Uterus (tissue), 4 donors: ENCODE measurements around the gene ESX1. TPM values are rescaled to one million over a fixed set of nuclear protein-coding genes. Genes with fewer than 3 reads are reported as not detected.

Experiments used
- DNase-seq, 2 donors: peaks; one replicate each; pipeline ENCODE4 v3.0.0-alpha.2; 2019 to 2020
- H3K27ac ChIP-seq, 2 donors: fragments of 200-600 bp; sonication (generic); 1 replicate in 1 of 2; 2 replicates in 1 of 2; pipeline ENCODE4 v1.5.1; 2016 to 2018
- H3K27me3 ChIP-seq, 2 donors: fragments of 200-600 bp; sonication (generic); one replicate each; pipeline ENCODE4 v1.5.1; 2018 to 2019; ENCODE audit warnings: control low read depth in 1 of 2
- H3K36me3 ChIP-seq, 2 donors: fragments of 200-600 bp; sonication (generic); one replicate each; pipeline ENCODE4 v1.5.1; 2019; ENCODE audit warnings: control low read depth in 1 of 2
- H3K4me1 ChIP-seq, 2 donors: fragments of 200-600 bp; sonication (generic); one replicate each; pipeline ENCODE4 v1.5.1; 2018 to 2019; ENCODE audit warnings: control low read depth in 1 of 2
- H3K4me3 ChIP-seq, 2 donors: fragments of 200-600 bp; sonication (generic); 1 replicate in 1 of 2; 2 replicates in 1 of 2; pipeline ENCODE4 v1.5.1; 2018 to 2019; ENCODE audit warnings: mild to moderate bottlenecking in 1 of 2
- H3K9me3 ChIP-seq, 2 donors: fragments of 200-600 bp; sonication (generic); one replicate each; pipeline ENCODE4 v1.5.1; 2019; ENCODE audit warnings: control low read depth in 1 of 2
- POLR2A ChIP-seq, 2 donors: fragments of 450-650 bp; IDR thresholded peaks; one replicate each; pipeline ENCODE4 v1.6.1; 2016; ENCODE audit warnings: antibody characterized with exemption in 2 of 2, mild to moderate bottlenecking in 1 of 2, moderate library complexity in 1 of 2
- intact Hi-C: fragments of 100-400 bp; cut with DNase I; formaldehyde crosslinking; loops from one replicate; pipeline ENCODE4 v1.15.1; 2023; ENCODE audit warnings: low total_unique reads
- total RNA-seq, 4 donors: library from RNA; depleted of rRNA in 3 of 4; stranded (reverse); fragments of >200 nt in 3 of 4; gene quantifications; one replicate each; pipeline versions ENCODE4 v1.1.0 to v1.2.4, GENCODE V29; 2014 to 2023
- TF ChIP-seq, protein P1 (sequence below), 4 experiments: fragments of 200-600 bp in 2 of 4; fragments of 450-650 bp in 2 of 4; sonication (generic) in 2 of 4; IDR thresholded peaks; one replicate each; pipeline ENCODE4 v1.5.1; 2016 to 2019; ENCODE audit warnings: antibody characterized with exemption in 4 of 4, mild to moderate bottlenecking in 2 of 4, moderate library complexity in 1 of 4
- donor health status: DM: yes; HTN: yes; CAD: no.

Gene ESX1
- under 1 TPM in 1 of 4 donors, not detected in 3; 0.21 TPM for total RNA-seq

DNA sequence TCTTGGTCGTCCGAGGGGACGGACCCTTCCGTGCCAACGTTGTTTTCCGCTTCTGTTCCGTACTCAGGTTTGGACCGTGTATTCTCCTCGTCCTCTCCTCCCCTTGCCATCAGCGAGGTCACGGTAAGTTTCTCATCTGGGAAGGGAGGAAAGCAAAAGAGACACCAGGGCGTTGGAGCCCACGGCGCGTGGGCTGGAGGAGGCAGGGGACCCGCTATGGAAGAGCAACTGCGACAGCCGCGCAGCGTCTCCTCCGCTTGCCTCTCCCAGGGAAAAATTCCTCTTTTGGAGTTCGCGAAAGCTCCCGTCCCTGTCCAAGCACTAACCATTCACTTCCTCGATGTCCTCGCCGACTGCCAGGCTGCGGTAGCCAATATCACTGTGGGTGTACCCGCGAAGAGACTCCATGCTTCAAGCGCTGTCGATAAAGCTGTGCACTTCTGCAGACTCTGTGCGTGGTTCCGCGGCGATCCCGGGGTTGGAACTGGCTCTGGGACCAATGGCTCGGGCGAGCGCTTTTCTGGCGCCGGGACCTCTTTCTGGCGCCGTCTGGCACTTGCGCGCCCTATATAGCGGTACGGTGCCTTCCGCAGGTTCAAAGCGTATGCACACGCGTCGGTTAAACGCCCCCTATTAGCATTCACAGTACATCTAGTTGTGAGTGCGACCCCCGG lies at the start of gene ESX1:
TSS of gene ESX1 (minus strand) at position 492 of the 674 bp plus-strand sequence. CDS start at position 408, 84 bp downstream.
- Histone ChIP-seq H3K9me3 (no peaks in the 10 kb centered on the region), H3K4me3 (peak within 1 kb of the TSS in 1 of 2 donors; percentile 21), H3K27me3 (peaks cover 0 to 27% of the 10 kb centered on the region in 2 donors), H3K36me3 (no peaks in the 10 kb centered on the region), H3K4me1 (no peaks in the 10 kb centered on the region), H3K27ac (no peak within 1 kb of the TSS)
- intact Hi-C loops, result no loop called here
- DNase-seq, result no peak
- TF ChIP-seq POLR2A (IDR thresholded peaks at IDR 0.05), result no peak
- TF ChIP-seq, protein P1, sequence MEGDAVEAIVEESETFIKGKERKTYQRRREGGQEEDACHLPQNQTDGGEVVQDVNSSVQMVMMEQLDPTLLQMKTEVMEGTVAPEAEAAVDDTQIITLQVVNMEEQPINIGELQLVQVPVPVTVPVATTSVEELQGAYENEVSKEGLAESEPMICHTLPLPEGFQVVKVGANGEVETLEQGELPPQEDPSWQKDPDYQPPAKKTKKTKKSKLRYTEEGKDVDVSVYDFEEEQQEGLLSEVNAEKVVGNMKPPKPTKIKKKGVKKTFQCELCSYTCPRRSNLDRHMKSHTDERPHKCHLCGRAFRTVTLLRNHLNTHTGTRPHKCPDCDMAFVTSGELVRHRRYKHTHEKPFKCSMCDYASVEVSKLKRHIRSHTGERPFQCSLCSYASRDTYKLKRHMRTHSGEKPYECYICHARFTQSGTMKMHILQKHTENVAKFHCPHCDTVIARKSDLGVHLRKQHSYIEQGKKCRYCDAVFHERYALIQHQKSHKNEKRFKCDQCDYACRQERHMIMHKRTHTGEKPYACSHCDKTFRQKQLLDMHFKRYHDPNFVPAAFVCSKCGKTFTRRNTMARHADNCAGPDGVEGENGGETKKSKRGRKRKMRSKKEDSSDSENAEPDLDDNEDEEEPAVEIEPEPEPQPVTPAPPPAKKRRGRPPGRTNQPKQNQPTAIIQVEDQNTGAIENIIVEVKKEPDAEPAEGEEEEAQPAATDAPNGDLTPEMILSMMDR (IDR thresholded peaks at IDR 0.05), result no peak

DNA sequence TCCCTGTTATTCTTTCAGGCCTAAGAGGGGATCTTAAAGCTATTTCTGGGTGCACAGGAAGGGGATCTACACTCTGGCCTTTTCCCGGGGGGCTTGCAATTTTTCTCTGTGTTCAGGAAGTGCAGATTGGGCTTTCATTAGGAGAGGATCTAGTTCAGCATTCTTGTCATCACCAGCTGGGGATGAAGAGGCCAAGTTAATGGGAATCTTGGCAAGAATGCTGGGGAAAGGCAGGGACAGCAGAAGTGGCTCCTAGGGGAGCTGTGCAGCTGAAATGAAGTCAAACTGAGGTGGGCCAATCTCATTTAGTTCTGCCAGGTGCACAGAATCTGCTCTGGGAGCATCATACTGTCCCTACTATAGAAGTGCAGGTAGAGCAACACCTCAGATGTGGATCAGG lies 40.9 kb upstream of the ESX1 start:
- Histone ChIP-seq H3K27me3 (no peaks in the 10 kb centered on the region), H3K4me1 (no peaks in the 10 kb centered on the region), H3K36me3 (no peaks in the 10 kb centered on the region), H3K4me3 (no peak overlapping the region), H3K27ac (no peak overlapping the region), H3K9me3 (no peaks in the 10 kb centered on the region)
- TF ChIP-seq, protein P1 (IDR thresholded peaks at IDR 0.05), result no peak
- no peak for TF ChIP-seq POLR2A (IDR thresholded peaks at IDR 0.05)
- intact Hi-C loops, result no loop called here
- no peak for DNase-seq

DNA sequence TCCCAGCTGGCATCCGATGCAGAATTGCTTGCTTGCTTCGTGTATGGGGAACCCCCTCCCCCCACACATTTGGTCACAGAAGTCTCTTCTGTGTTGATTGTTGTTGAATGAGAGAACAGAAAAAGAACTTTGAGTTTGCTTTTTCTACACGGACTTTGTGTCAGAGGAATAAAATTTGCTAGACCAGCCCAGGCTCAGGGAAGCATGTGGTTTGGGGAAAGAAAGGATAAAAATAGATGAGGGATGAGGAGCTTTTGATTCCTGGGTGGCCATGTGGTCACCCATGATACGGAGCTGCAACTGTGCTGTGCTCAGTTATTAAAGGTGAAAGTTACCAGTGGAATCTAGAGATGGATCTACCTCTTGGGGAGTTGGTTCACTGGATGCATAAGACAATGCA lies 34.2 kb upstream of the ESX1 start:
- Histone ChIP-seq H3K9me3 (no peaks in the 10 kb centered on the region), H3K27ac (no peak overlapping the region), H3K4me3 (no peak overlapping the region), H3K27me3 (no peaks in the 10 kb centered on the region), H3K4me1 (no peaks in the 10 kb centered on the region), H3K36me3 (no peaks in the 10 kb centered on the region)
- intact Hi-C loops, result no loop called here
- TF ChIP-seq, protein P1 (IDR thresholded peaks at IDR 0.05), result no peak
- TF ChIP-seq POLR2A (IDR thresholded peaks at IDR 0.05), result no peak
- no peak for DNase-seq

DNA sequence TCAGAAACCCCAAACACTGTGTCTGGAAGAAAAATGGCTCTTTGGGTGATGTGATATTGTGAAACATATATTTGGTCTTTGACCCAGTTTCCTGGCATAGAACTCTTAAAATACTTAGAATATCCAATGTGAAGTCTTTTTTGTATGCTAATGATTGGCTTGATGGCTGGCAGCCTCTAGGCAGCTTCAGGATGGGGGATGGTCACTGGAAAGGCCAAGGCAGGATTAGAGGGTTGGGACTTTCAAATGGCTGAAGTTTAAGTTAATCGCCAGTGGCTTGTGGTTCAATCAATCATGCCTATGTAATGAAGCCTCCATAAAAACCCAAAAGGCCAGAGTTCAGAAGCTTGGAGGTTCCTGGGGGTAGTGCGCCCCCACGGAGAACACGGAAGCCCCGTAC lies 33.5 kb upstream of the ESX1 start:
- no peak for DNase-seq
- intact Hi-C loops, result no loop called here
- Histone ChIP-seq H3K36me3 (no peaks in the 10 kb centered on the region), H3K27me3 (no peaks in the 10 kb centered on the region), H3K4me3 (no peak overlapping the region), H3K27ac (no peak overlapping the region), H3K4me1 (no peaks in the 10 kb centered on the region), H3K9me3 (no peaks in the 10 kb centered on the region)
- no peak for TF ChIP-seq POLR2A (IDR thresholded peaks at IDR 0.05)
- TF ChIP-seq, protein P1 (IDR thresholded peaks at IDR 0.05), result no peak

DNA sequence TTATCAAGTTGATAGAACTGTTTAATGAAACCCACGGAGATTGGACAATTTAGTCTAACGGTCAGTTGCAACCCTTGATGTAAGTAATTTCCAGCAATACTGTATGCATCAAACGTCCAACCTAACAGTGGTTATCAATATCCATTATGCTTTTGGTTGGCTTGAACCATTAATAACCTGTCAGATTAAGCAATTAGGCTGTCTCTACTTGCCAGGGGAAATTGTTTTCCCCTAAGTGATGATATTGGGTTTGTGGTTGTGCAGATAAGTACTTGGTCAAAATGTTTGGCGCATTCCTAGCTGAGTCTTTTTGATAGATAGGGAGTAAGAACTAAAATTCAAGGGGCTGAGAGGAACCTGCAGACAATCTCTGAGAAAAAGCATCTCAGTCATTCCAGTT lies 30.5 kb upstream of the ESX1 start:
- TF ChIP-seq, protein P1 (IDR thresholded peaks at IDR 0.05), result no peak
- no peak for TF ChIP-seq POLR2A (IDR thresholded peaks at IDR 0.05)
- Histone ChIP-seq H3K4me3 (no peak overlapping the region), H3K4me1 (no peaks in the 10 kb centered on the region), H3K27me3 (no peaks in the 10 kb centered on the region), H3K36me3 (no peaks in the 10 kb centered on the region), H3K27ac (no peak overlapping the region), H3K9me3 (no peaks in the 10 kb centered on the region)
- DNase-seq, result no peak
- intact Hi-C loops, result no loop called here
